Endothelial cell of hepatic sinusoid (primary cell): Measurements from ENCODE around the gene SPNS3.

ENCODE experiments used
- in situ Hi-C: cut with HindIII; loops from 2 replicates; pipeline ENCODE4 v1.10.0; 2017; ENCODE audit warnings: low sequenced_read_pairs

The SPNS3 gene

GRCh38 chr17:4506175-4506813 lies 72.6 kb downstream of the SPNS3 start:
- in situ Hi-C loops = no loop called here

- in situ Hi-C loops = no loop called here
These were observed 73.2 kb downstream of the SPNS3 start for GRCh38 chr17:4506892-4507291.

DNA sequence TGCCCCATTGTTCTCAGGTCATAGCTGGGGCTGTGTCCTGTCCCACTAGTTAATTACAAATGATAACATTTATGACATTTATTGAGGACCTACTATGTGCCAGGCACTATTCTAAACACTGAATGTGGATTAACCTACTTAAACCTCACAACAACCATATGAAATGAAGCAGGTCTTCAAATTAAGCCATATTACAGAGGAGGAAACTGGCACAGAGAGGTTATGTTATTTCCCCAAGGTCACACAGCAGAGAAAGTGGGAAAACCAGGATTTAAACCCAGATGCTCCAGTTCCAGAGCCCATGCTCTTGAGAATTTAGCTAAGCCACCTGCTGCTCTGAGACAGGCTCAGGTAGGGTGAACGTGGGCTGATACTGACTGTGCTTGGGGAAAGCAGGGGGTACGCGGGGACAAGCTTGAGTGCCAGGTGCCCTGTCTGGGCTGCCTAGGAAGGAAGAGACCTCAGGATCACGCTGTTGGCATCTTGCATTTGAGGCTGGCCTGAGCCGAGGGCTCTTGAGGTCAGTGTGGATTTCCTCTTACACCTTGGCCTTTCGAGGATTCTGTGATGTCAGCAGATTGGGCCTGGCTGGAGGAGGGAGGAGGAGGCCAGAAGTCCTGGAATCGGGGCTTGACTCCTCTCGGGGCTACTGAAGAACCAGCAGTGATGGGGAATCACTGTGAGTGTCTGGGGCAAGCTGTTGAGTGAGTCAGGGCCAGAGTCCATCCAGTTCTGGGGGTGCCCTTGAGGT lies 73.8 kb downstream of the SPNS3 start:
- in situ Hi-C loops = no loop called here

DNA sequence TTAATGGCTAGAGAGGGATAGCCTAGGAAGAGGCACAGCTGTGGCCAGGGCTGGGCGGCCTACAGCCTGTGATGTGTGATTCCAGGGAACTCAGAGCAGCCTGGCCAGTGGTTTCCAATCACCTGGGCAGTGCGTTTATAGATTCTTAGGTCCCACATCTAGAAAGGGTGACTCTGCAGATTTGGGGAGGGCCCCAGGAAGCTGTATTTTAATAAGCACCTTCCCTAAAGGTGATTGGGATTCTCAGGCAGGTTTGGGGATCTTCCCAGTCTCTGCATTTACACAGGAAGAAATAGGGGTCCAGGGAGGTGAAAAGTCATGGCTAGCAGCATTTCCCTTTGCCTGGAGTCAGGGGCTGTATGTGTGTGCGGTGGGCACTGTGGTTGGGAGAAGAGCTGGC lies 74.5 kb downstream of the SPNS3 start:
- in situ Hi-C loops = no loop called here

DNA sequence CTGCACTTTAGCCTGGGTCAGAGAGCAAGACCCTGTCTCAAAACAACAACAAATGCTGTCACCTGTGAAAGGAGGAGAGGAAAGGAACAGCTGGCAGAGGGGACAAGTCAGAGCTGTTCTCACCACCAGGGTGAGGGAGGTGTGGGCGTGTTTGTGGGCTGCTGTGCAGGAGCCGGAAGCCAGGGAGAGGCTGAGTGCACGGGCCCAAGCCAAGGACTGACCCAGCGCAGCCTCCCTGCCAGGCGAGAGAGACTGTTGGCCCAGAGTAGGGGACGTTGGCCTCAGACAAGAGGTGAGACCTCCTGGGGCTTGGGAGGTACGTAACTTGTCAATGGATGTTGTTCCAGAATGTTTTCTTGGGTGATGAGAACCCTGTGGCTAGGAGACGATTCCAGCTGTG lies 75.7 kb downstream of the SPNS3 start:
- in situ Hi-C loops = no loop called here

DNA sequence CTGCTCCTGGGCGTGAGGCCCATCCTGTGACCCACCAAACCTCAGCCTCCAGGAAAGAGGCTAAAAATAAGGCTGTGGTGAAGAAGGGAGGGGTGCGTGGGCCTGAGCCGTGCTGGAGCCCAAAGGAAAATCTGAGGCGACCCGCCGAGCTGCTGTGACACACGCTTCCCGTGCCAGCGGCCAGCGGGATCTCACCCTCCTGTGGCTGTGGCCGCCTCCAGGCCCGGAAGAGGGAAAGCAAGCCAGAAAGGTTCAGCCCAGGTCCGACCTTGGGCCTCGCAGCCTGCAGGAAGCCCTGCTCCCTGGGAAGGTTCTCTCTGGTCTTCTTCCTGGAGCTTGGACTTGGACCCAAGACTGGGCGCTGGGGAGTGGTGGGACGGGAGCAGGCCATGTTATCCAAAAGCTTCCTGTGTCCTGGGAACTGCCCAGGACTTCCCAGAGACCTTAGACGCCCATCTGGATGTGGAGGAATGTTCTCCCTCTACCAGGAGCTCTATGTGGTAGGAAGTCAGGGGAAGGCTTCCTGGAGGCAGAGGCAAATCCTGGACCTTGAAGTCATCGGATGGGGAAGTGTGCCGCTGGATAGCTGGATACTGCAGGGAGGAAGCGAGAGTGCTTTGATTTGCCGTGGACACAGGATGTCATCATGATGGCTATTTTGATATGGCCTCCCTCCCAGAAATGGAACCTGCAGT lies 76.3 kb downstream of the SPNS3 start:
- in situ Hi-C loops = no loop called here

GRCh38 chr17:4510618-4510941 lies 76.8 kb downstream of the SPNS3 start:
- in situ Hi-C loops = no loop called here

DNA sequence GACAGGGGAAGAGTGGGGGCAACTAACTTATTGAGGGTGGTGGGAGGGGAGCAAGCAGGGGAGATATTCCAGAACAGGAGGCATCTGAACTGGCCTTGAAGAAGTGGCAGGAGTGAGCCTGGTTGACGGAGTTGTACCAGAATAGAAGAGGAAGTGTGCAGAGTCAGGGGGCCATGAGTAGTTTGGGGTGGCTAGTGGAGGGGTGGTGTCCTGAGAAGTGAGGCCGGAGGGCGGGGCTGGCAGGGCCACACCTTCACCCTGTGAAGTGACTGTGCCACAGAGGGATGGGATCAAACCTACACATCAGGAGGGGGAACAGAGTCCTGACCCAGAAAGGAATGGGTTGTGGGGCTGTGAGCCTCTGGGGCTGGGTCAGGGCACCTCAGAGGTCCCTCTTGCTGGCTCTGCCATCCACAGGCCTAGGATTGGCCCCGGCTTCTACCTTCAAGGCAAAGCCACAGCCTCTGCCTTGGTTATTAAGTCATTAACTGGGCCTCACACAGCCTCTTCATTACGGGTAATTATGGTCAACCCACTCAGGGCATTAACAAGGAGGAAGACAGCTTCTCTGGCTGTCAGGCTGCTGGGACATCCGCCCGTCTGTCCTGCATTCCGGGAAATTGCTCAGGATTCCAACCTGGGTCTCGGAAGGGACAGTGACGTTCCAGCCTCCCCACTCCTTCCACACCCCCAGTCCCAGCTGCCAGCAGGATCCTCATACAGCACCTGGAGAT lies 77.6 kb downstream of the SPNS3 start:
- in situ Hi-C loops = no loop called here

DNA sequence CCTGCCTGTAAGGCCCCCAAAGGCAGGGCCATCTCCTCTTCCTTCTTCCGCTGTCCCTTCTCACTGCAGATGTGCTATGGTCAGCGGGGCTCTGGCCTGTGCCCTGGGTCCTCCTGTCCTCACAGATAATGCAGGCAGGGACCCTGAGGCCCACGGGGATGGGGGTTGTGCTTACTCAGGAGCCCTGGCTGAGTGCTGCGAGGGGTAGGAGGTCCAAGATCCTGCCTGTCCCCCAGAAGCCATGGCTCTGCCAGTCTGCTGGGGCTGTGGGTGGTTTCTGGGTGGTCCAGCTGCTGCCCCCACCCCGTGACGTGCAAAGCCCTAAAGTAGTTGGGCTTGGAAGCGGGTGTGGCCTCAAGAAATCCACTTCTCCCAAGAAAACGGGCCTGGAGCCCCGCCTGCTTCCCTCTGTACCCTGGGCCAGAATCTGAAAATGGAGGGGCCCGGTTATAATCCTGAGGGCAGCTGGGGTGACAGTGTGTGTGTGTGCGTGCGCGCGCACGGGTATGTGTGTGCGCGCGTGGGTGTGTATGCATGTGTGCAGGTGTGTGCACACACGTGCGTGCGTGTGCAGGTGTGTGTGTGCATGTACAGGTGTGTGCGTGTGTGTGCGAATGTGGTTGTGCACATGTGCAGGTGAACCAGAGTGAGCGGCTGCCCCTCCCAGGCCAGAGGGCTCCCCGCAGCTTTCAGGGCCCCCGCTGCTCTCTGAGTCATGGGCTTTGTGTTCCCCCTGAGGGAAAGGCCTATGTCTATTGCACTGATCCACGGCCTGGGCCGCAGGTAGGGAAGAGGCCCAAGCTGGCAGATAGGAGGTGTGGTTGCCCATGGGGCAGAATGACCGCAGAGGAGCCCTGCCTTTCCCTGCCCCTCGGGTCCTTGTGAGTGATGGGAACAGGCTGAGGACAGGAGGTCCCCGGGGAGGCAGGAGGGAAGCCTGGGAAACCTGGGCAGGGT lies 78.7 kb downstream of the SPNS3 start:
- in situ Hi-C loops = no loop called here

DNA sequence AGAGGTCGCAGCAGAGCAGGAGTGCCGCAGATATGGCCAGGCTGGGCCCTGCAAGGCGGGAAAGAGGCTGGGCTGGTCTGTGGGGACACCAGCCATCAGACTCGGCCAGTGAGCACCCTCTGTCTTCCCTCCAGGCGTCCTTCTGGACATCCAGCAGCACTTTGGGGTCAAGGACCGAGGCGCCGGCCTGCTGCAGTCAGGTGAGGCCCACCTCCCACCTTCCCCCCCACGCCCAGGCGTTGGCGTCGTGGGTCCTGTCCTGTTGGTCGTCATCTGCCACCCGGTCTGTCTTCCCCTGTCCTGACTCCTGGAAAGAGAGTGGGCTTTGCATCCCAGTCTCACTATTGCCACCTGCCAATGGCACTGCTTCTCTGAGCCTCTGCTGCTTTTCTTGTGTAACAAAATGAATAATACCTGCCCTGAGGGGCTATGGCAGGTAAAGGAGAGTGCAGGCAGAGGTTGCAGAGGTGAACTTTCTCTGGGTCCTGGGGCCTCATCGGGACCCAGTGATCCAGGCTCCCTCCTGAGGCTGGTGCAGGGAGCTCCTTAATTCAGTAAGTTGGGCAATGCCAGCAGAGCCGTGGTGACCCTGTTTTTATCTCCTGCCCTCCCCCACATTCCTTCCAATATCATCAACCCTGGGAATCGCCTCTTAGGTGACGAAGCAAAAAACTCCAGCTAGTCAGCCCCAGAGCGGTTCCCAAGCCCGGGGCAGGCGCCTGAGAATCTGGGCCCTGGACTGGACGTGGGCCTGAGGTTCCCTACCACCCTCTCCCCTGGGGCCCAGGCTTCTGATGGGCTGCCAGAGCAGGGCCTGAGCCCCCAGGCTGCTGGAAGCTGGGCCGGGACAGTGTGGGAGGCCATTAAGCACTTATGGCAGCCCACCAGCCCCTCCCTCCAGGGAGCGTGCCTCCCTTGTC lies 79.6 kb downstream of the SPNS3 start:
- in situ Hi-C loops = no loop called here

DNA sequence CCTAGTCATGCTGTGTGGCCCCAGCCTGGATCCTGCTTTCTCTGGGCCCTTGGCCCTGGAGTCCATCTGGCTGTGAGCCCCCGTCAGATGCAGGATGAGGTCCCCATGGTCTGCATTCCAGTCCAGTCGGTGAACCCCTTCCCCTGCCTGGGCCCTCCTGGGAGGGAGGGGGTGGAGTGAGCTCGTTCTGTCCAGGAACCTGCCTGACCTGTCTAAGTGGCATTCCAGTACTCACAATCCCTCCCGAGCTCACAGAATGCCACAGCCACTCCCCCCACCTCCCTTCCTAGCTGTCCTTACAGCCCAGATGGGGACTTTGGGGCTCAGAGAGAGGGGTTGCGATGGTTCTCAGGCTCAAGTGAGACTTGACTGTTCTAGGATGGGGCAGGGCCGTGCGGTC lies 80.5 kb downstream of the SPNS3 start:
- in situ Hi-C loops = no loop called here

- in situ Hi-C loops = no loop called here
These were observed 81.0 kb downstream of the SPNS3 start for GRCh38 chr17:4514779-4515178.

GRCh38 chr17:4515501-4515900 lies 81.8 kb downstream of the SPNS3 start:
- in situ Hi-C loops = no loop called here

DNA sequence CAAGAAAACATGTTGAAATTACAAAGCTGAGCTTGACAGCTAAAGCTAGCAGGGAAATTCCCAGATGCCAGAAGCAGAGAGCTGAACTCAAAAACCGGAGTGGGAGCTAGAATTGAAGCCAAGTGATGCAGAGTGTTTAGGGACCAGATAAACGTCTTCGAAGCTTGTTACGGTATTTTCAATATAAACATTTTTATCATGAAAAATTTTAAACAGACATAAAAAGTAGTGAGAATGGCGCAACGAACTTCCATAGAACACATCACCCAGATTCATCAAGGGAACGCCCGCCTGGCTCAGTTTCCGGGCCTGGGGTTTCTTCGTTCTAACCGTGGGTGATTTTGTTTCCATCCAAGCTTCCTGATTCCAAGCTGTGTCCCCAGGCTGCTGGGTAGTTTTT lies 83.0 kb downstream of the SPNS3 start:
- in situ Hi-C loops = no loop called here

GRCh38 chr17:4518901-4519300 lies 85.2 kb downstream of the SPNS3 start:
- in situ Hi-C loops = no loop called here

DNA sequence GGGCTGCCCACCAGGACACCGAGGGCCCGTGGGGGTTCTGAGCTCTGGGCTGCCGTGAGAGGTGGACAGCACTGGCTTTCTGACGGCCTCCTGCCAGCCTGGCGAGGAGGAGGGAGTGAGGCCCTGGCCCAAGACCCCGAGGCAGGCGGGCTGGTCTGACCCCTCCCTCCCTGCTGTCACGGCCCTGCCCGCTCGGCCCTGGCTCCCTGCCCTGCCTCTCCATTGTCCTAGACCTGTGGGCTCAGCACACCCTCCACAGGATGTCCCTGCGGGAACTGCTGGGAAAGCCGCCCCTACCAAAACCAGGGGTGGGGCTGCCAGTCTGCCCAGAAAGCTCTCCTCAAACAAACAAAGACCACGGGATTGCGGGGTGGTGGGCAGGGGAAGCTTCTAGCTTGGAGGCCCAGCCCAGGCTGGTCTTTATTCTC lies 85.6 kb downstream of the SPNS3 start:
- in situ Hi-C loops = no loop called here

DNA sequence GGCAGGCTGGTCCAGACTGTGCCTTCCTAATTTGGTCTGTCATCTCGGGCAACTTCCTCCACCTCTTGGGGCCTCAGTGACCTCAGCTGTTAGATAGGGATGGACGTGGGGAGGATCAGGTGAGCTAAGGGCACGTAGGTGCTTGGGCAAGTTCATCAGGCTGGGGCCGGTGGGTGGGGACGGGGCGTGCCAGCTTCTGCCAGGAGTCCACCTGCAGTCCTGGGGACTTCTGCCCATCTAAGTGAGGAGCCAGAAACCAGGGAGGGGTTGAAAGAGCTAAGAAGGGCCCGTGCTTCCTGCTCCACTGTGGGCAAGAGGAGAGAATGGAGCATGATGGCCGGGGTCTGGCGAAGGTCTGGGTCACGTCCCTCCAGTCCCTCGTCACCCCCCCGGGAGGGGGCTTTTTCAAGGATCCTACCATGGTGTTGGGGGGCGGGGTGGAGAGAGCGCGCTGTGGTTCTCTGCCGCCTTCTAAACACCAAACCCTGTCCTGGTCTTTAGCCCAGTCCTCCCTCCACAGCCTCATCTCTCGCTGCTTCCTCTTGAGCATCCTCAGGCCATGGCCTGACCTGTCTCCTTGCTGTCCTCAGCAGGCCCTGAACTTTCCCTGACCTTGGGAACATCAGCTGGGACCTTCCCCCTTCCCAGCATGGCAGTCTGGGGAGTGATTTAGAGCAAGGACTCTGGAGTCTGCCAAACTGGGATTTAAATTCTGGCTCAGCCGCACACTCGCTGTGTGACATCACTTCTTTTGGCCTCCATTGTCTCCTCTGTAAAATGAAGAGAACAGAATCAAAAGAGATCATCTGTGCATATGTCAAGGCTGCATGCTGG lies 86.5 kb downstream of the SPNS3 start:
- in situ Hi-C loops = no loop called here

- in situ Hi-C loops = no loop called here
These were observed 87.3 kb downstream of the SPNS3 start for GRCh38 chr17:4520894-4521600.
